SK-N-MC (cell line): ENCODE measurements around the gene HYKK.

Source experiments
- DNase-seq: peaks from one replicate; pipeline ENCODE4 v3.0.0-alpha.2; 2011; ENCODE audit warnings: low read depth, low spot score
- H3K27ac ChIP-seq: fragments of 200-600 bp; sonication (generic); 2 replicates; pipeline ENCODE4 v1.5.1; 2016; ENCODE audit warnings: mixed run types
- H3K36me3 ChIP-seq: fragments of 200-600 bp; sonication (generic); 2 replicates; pipeline ENCODE4 v1.6.1; 2017; ENCODE audit warnings: antibody characterized with exemption, low read length, mixed read lengths; ENCODE audit not compliant: insufficient read depth
- H3K4me3 ChIP-seq: fragments of 200-600 bp; sonication (generic); 2 replicates; pipeline ENCODE4 v1.5.1; 2016
- H3K9ac ChIP-seq: fragments of 200-600 bp; sonication (generic); 2 replicates; pipeline ENCODE4 v1.8.0; 2017; ENCODE audit warnings: mixed run types, mixed read lengths; ENCODE audit not compliant: insufficient read length
- H3K9me3 ChIP-seq: fragments of 200-600 bp; sonication (generic); 2 replicates; pipeline ENCODE4 v1.6.1; 2017; ENCODE audit warnings: low read depth, mild to moderate bottlenecking, antibody characterized with exemption, low read length, moderate library complexity, mixed read lengths
- EZH2 ChIP-seq: fragments of 200-600 bp; sonication (generic); IDR thresholded peaks from one replicate; pipeline ENCODE4 v1.6.1; 2017; ENCODE audit warnings: antibody characterized with exemption
- FOXP2 ChIP-seq: optimal IDR thresholded peaks from 2 replicates; pipeline ENCODE3; 2011; ENCODE audit warnings: mild to moderate bottlenecking, moderate library complexity; ENCODE audit not compliant: insufficient read depth; ENCODE audit errors: extremely low read length, control extremely low read depth
- POLR2AphosphoS5 ChIP-seq: IDR thresholded peaks from 2 replicates; pipeline ENCODE4 v1.6.1; 2012; ENCODE audit warnings: mild to moderate bottlenecking, low read depth, low read length, borderline replicate concordance

HYKK gene, protein sequence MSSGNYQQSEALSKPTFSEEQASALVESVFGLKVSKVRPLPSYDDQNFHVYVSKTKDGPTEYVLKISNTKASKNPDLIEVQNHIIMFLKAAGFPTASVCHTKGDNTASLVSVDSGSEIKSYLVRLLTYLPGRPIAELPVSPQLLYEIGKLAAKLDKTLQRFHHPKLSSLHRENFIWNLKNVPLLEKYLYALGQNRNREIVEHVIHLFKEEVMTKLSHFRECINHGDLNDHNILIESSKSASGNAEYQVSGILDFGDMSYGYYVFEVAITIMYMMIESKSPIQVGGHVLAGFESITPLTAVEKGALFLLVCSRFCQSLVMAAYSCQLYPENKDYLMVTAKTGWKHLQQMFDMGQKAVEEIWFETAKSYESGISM

GRCh38 chr15:78506971-78507830 is at the start of gene HYKK:
TSS of gene HYKK (plus strand) at chr15:78507577. CDS start at chr15:78513089, 5,512 bp downstream.
- Histone ChIP-seq H3K36me3 (no peaks in the 10 kb centered on the region), H3K4me3 (peak within 1 kb of the TSS; percentile 91), H3K9ac (peak within 1 kb of the TSS; percentile 57), H3K27ac (no peak within 1 kb of the TSS), H3K9me3 (no peaks in the 10 kb centered on the region)
- no peak; the same call in 1 of the 2 replicates for TF ChIP-seq POLR2AphosphoS5
- peak; percentile 43 for TF ChIP-seq FOXP2
- peak; percentile 92 for DNase-seq

GRCh38 chr15:78460737-78461136 is 46.6 kb upstream of the HYKK start:
- Histone ChIP-seq H3K36me3 (peaks cover 60% of the 10 kb centered on the region), H3K27ac (peak overlapping the region; percentile 16; the same call in 1 of the 2 replicates), H3K4me3 (no peak overlapping the region; the same call in 1 of the 2 replicates), H3K9ac (peak overlapping the region; percentile 7), H3K9me3 (no peaks in the 10 kb centered on the region)
- TF ChIP-seq EZH2 (no peak), FOXP2 (no peak), POLR2AphosphoS5 (no peak)
- no peak for DNase-seq

GRCh38 chr15:78461171-78461888 is 46.0 kb upstream of the HYKK start:
- TF ChIP-seq FOXP2, result no peak
- TF ChIP-seq EZH2, result no peak
- TF ChIP-seq POLR2AphosphoS5, result no peak
- Histone ChIP-seq H3K27ac (peak overlapping the region; percentile 16; the same call in 1 of the 2 replicates), H3K9me3 (no peaks in the 10 kb centered on the region), H3K36me3 (peaks cover 66% of the 10 kb centered on the region), H3K9ac (peak overlapping the region; percentile 7), H3K4me3 (no peak overlapping the region; the same call in 1 of the 2 replicates)
- no peak for DNase-seq

- no peak for DNase-seq
- H3K4me3 ChIP-seq, result no peak overlapping the region
- no peak for TF ChIP-seq EZH2
- TF ChIP-seq POLR2AphosphoS5, result no peak
- no peak for TF ChIP-seq FOXP2
- H3K27ac ChIP-seq, result no peak overlapping the region
- no peaks in the 10 kb centered on the region for H3K9me3 ChIP-seq
- H3K9ac ChIP-seq, result no peak overlapping the region
- peaks cover 93% of the 10 kb centered on the region for H3K36me3 ChIP-seq
Measured at GRCh38 chr15:78469031-78469430, 38.3 kb upstream of the HYKK start.

DNA sequence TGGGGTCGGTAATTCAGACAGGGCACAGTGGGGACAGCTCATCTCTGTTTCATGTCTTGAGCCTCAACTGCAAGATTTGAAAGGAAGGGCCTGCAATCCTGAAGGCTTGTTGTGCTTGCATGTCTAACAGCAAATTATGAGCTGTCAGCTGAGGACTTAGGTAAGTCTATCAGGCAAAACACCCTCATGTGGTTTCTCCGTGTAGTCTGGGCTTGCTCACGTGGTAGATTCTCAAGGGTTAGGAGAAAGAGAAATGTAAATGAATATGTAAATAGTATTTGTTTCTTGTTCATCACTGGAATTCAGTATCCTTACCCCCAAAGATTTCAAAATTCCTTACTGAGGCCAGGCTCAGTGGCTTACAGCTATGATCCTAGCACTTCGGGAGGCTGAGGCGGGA is 30.1 kb upstream of the HYKK start:
- no peak overlapping the region for H3K9ac ChIP-seq
- H3K4me3 ChIP-seq, result no peak overlapping the region
- H3K9me3 ChIP-seq, result no peaks in the 10 kb centered on the region
- no peak for DNase-seq
- TF ChIP-seq POLR2AphosphoS5 (no peak), FOXP2 (no peak), EZH2 (no peak)
- H3K36me3 ChIP-seq, result peaks cover 74% of the 10 kb centered on the region
- H3K27ac ChIP-seq, result no peak overlapping the region

DNA sequence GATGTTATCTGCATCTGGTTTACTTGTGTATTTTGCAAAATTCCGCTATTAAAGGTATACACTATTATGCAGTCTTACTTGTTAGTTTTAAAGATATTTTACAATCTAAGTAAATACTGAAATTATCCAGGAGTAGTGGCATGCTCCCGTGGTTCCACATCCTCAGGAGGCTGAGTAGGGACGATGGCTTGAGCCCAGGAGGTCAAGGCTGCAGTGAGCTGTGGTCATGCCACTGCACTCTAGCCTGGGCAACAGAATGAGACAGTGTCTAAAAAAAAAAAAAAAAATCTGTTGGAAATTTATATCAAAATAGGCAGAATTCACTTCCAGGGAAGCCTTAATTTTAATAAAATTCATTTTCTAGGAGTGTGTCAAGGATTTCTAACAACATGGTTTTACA is 27.7 kb upstream of the HYKK start:
- no peak for DNase-seq
- peaks cover 76% of the 10 kb centered on the region for H3K36me3 ChIP-seq
- TF ChIP-seq EZH2, result no peak
- TF ChIP-seq FOXP2, result no peak
- no peak for TF ChIP-seq POLR2AphosphoS5

DNA sequence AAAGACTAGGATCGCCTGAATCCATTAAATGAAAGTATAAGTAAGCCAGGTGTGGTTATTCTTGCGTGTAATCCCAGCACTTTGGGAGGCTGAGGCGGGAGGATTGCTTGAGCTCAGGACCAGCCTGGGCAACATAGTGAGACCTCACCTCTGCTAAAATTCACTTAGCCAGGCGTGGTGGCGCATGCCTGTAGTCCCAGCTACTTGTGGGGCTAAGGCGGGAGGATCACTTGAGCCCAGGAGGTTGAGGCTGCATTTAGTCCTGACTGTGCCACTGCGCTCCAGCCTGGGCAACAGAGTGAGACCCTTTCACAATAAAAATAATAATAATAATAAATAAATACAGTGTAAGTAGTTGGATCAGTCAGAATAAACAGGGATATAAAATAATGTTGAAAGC is 25.5 kb upstream of the HYKK start:
- H3K36me3 ChIP-seq, result peaks cover 80% of the 10 kb centered on the region
- H3K9ac ChIP-seq, result no peak overlapping the region
- TF ChIP-seq POLR2AphosphoS5, result no peak
- no peak for TF ChIP-seq FOXP2
- TF ChIP-seq EZH2, result no peak
- H3K27ac ChIP-seq, result no peak overlapping the region
- H3K4me3 ChIP-seq, result no peak overlapping the region
- H3K9me3 ChIP-seq, result no peaks in the 10 kb centered on the region
- no peak for DNase-seq

More for the DNA sequence above, 27.7 kb upstream of the HYKK start:
- Histone ChIP-seq H3K9ac (no peak overlapping the region), H3K9me3 (no peaks in the 10 kb centered on the region), H3K4me3 (no peak overlapping the region), H3K27ac (no peak overlapping the region)

DNA sequence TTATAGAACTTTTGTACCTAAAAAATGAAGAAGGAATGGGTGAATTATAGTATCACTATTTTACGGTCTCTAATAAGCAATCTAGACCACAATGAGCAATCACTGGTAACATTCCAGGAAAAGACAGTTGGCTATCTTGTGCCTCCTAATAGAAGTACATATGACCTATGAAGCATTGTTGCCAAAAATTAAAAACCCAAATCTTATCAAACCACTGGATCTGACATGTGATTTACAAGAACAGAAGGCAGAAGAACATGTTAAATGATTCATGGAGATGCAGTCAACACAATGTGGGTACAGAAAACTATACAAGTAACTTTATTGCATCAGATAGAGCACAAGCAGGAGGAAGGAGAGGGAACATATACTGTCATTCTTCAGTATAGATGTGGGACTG is 14.5 kb upstream of the HYKK start:
- no peak overlapping the region for H3K9ac ChIP-seq
- TF ChIP-seq POLR2AphosphoS5 (no peak), FOXP2 (no peak), EZH2 (no peak)
- no peak overlapping the region for H3K4me3 ChIP-seq
- DNase-seq, result no peak
- H3K36me3 ChIP-seq, result peaks cover 89% of the 10 kb centered on the region
- H3K27ac ChIP-seq, result peak overlapping the region; percentile 69
- no peaks in the 10 kb centered on the region for H3K9me3 ChIP-seq
